NCI-H2196 (cell line): ENCODE data around the gene EVPLL.
"Not testable (repeated sequence)": the region's sequence is repeated elsewhere in the genome, so short reads cannot be mapped to it uniquely, and the experiment has no call there.

ENCODE experiments used
- DNase-seq: peaks from one replicate; lab custom pipeline; 2025; ENCODE audit not compliant: unreplicated experiment; lab: John Stamatoyannopoulos, UW

The EVPLL gene

GRCh38 chr17:18422464-18422863, 44.9 kb downstream of the EVPLL start:
- DNase-seq = not testable (repeated sequence)

GRCh38 chr17:18423015-18423414, 45.4 kb downstream of the EVPLL start:
- DNase-seq = not testable (repeated sequence)

GRCh38 chr17:18425593-18425992, 48.0 kb downstream of the EVPLL start:
- not testable (repeated sequence) for DNase-seq

GRCh38 chr17:18426639-18427038, 49.1 kb downstream of the EVPLL start:
- DNase-seq = not testable (repeated sequence)

- DNase-seq = not testable (repeated sequence)
Measured at GRCh38 chr17:18432206-18432605, 54.6 kb downstream of the EVPLL start.
